ENCODE data around the gene CHID1.
A peak's percentile ranks its signal among the peaks of the same experiment; 100 is the strongest.

Gene CHID1

DNA sequence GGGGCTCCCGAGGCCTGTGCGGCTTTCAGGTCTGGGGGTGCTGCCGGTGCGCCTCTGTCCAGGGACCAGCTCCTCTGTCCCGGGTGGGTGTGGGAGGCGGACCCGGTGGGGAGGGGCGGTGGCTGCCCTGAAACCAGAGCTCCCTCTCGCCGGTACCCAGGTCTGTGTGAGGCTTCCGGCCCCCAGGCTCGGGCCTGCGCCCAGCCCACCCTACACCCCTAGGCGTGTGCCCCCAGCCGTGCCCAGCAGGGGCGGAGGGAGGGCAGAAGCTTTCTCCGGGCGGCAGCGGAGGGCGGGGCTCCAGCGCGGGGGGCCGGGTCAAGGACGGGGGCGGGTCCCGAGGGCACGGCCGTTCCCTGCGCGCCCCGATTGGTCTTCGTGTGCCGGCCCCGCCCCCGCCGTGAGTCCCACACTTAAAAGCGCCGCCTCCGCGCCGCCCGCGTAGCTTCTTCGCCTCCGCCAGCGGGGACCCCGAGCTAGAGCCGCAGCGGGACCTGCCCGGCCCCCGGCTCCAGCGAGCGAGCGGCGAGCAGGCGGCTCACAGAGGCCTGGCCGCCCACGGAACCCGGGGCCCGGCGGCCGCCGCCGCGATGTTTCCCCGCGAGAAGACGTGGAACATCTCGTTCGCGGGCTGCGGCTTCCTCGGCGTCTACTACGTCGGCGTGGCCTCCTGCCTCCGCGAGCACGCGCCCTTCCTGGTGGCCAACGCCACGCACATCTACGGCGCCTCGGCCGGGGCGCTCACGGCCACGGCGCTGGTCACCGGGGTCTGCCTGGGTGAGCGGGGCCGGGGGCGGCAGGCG is 91.3 kb downstream of the CHID1 start:
- peak; percentile 87 for DNase-seq

DNA sequence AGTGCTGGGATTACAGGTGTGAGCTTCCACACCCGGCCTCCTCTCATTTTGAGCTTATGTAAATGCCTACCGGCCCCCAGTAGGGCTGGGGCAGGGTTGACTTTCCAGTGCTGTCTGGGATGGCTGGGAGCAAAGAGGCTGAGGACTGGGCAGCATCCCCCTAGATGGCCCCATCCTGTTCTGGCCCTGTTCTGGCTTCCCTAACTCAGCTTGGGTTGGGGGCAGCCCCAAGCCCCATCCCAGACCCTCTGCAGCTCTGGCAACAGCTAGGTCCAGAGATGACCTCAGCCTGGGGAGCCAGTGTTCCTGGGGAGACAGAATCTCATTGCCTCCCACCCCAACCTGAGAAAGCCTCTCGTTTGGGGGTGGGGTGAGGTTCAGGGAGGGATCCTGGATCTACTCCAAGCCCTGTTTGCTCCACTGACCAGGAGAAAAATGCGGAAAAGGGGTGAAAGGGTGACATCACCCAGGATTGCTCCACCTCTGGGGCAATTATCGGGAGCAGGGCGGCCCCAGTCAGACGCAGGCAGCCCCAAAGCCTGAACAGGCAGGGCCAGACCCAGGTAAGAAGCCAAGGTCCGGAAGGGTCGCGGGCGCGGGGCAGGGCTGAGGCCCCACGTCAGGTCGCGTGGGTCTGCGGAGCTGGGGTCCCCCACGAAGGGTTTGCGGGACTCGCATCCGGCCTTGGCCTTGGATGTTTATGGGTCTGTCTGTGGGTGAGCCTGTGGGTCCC is 92.0 kb downstream of the CHID1 start, which contains the start of gene PNPLA2:
TSS of gene PNPLA2 (plus strand) at position 519 of the 733 bp plus-strand sequence. CDS start 805 bp downstream, outside the sequence.
- DNase-seq = no peak
